NCI-H1417 (cell line): ENCODE measurements around the gene CLASP1.
A peak's percentile ranks its signal among the peaks of the same experiment; 100 is the strongest.
"Not testable (repeated sequence)": the region's sequence is repeated elsewhere in the genome, so short reads cannot be mapped to it uniquely, and the experiment has no call there.

ENCODE experiments used
- DNase-seq, 3 experiments: peaks; one replicate each; lab custom pipeline; 2025; lab: John Stamatoyannopoulos, UW

Gene CLASP1

DNA sequence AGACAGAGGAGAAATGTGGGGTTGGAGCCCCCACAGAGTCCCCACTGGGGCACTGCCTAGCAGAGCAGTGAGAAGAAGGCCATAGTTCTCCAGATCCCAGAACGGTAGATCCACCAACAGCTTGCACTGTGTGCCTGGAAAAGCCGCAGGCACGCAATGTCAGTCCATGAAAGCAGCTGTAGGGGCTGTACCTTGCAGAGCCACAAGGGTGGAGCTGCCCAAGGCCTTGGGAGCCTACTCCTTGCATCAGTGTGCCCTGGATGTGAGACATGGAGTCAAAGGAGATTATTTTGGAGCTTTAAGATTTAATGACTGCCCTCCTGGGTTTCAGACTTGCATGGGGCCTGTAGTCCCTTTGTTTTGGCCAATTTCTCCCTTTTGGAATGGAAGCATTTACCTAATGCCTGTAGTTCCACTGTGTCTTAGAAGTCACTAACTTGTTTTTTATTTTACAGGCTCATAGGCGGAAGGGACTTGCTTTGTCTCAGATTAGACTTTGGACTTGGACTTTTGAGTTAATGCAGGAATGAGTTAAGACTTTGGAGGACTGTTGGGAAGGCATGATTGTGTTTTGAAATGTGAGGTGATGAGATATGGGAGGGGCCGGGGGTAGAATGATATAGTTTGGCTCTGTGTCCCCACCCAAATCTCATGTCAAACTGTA, 274.7 kb downstream of the CLASP1 start:
- not testable (repeated sequence) for DNase-seq

DNA sequence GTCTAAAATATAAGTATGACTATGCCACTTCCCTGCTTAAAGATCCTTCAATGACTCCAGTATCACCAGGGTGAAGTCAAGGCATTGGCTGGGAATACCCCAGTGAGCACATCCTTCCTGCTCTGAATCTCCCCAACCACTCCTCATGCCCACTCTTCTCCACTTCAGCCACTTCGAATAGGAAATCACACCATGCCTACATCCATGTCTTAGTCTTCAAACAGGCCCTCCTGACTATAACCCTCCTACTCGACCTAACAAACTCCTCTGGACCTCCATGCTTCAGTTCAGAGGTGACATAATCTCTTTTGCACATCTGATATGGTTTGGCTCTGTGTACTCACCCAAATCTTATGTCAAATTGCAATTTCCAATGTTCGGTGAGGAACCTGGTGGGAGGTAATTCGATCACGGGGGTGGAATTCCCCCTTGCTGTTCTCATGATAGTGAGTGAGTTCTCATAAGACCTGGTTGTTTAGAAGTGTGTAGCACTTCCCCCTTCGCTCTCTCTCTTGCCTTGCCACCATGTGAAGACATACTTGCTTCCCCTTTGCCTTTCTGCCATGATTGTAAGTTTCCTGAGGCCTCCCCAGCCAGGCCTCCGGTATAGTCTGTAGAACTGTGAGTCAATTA, 276.4 kb downstream of the CLASP1 start:
- no peak for DNase-seq

DNA sequence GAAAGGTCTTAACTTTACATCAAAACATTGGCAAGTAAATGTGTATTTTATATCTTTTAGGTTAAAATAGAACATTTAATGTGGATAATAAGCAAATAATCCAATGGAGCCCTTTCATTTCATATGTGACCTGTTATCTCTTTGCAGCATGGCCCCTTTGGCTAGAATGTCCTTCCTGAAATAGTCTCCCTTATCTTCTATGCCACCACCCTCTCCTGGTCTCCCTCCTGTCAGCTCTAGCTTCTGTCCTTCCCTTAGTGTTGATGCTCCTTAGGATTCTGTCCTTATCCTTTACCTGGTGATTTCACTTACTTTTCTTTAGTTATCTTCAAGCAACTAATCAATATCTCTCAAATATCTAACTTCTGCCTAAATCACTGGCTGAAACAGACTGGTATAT, 277.2 kb downstream of the CLASP1 start:
- DNase-seq: no peak

DNA sequence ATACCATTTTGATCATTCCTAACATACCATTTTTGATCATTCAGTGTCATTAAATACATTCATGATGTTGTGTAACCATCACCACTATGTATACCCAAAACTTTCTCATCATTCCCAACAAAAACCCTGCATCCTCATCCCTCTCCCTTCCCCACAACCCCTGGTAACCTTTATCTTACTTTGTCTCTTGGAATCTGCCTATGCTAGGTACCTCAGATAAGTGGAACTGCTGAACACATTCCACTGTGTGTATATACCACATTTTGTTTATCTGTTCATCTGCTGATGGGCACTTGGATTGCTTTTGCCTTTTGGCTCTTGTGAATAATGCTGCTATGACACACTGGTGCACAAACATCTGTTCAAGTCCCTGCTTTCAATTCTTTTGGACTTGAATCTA, 280.4 kb downstream of the CLASP1 start:
- DNase-seq: no peak

DNA sequence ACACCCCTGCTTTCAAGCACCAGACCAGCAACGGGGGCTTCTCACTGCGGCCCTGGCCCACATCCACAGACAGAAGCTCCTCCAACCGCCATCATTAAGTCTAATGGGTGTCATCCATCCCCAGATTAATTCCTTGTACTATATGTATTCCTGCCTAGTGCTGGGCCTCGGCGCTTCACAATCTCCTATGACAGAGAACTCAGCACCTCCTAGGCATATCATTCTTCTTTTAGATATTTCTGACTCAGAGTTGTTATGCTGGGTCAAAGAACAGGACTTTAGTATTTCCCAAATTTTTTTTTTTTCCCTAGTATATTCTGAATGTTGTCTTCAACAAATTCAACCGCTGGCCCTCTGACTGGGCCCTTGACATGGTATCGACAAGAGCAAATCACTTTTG, 281.1 kb downstream of the CLASP1 start:
- DNase-seq: no peak

DNA sequence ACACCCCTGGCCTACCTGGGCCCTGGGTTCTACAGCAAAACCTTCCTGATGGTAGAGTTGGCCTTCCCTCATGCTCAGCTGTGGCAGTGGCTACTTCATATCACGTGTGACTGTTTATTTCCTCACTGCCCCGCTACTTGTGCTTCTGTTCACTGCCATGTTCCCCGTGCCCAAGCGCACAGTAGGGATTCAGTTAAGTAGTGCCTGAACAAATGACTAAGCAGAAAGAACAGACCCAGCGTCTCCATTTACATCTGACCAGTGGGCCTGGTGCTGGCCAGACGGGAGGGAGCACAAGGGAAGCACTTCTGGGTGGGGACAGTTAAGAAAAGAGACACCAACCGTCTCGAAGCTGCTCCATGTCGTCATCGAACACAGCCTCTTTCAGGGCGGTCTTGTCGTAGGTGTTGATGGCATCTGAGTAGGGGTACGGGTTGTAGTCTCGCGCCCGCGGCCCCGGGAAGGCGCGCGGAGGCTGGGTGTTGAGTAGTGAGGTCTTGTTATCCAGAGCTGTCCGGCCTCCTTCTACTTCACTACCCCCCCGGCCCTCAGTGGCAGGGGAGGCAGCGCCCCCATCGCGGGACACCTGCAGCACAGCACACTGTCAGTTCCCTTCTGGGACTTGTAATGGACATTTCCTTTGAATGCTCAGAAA, 281.9 kb downstream of the CLASP1 start:
- DNase-seq: no peak

DNA sequence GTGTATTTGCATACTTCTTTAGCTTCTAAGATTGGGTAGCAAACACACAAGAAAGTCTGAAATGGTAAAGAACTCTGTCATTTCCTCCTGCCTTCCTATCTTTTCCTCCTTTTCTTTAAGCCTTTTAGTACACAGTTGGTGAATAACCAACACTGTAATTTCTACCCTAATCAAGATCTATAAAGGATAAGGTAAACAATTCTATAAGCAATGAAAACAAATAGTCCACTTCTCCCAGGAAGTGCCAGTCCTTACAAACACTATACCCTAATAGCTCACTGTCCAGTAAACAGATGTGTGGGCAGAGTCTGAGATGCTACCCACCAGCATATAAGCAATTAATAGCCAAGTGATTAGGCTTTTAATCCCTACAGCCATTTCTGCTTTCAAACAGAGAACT, 283.2 kb downstream of the CLASP1 start:
- DNase-seq: no peak

DNA sequence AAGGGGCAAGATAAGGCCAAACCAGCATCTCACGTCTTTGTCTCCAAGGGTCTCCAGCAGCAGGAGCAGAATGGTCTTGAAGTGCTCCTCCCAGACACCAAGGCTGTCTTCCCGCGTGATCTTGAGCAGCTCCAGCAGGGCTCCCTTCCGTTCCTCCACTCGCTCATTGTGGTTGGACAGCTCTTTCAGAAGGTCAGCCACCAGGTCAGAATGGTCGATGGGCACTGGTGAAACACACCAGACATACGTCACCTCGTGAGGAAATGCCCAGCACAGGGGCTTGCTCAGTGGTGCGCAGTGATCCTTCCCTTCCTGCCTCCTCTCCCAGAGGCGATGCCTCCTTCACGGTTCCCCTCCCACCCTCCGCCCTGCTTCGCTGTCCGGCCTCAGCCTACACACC, 284.2 kb downstream of the CLASP1 start:
- no peak for DNase-seq

DNA sequence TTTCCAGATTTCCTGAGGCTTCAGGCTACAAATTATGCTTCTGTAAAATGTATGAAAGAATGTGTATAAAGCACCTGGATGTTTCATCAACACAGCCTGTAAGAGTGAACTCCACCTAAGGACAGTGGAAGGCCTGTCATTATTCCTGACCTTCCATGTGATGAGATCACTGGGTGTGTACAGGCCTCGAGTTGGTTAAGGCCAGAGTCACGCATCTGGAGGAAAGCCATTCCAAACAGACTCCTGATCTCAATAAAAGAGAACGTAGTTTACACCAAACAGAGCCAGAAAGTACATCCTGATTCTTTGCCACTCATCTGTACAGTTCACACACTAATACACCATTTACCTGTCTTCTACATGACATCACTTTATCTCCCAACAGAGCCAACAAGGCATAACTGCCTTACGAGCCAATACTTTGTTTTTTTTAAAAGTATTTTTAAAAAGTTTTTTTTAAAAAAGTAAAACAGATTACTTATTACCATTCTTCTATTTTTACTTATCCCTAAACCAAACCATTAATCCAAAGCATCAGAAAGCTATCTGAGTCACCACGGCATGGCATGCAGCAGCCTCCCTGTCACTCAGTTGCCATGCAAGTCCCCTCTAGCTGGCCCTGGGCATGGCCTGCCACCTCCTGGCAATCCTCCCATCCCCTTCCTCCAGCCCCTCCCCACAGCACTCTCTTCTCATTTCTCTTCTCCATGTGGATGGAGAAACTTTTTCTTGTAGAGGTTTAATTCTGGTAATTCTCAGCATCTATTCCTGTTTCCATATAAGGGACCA, 285.4 kb downstream of the CLASP1 start:
- DNase-seq: no peak

DNA sequence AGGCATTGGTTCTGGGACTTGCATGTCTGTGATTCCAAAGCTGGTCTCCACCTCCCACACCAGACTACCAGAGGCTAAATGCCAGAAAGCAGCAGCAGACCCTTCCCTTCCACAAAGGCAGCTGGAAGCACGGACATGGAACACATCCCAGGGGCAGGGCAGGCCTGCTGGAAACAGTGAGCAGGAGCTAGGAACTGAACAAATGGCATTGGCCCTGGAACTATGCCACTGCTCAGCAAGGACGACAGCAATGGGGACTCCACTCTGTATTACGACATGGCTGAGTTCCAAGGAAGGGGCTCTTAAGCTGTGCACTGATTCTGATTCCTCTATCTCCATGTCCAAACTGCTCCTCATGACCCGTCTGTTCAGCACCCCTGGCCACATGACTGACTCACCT, 286.5 kb downstream of the CLASP1 start:
- no peak for DNase-seq

DNA sequence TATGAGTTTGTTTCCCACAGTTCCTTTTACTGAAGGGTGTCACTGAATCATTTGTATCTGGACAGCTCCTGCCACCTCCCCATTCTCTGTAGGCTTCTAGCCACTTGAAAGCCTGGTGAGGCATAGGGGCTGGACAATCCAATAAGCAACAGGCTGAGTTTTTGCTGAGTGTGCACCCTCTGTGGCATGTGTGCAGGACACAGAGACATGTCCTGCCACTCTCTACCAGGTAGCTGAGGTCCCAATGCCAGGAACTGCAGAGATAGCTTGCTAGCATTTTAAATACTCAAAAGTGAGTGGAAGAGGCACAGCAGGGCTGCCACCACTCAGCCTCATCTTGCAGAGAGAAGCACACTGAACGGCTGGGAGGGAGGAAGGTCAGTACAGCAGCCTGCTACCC, 287.0 kb downstream of the CLASP1 start:
- DNase-seq: no peak

DNA sequence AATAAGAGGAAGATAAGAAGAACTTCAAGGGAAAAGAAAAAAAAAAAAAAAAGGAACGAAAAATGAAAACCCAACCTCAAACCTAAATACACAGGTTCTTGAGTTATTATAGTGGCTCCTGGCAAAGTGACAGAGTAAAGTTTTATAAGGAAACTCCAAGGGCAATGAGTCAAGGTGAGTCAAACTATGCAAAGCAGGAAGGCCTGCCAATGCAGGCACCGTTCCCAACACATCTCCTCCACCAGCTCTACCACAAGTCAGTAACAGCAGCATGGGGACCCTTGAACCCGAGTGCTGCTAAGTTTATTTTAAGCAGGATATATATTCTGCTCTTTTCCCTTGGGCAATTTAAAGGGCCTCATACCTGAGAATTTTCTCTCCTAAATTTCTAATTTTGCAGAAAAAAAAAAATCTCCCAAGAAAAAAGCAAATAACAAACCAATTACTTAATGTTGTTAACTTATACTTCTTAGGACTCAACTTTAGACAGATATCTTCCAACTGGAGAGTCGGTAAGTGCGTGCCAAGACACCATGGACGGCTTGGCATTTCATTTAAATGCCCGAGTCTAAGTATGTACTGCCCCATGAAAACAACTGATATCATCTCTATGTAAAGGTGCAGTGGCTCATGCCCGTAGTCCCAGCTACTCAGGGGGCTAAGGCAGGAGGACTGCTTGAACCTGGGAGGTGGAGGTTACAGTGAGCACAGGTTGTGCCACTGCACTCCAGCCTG, 288.5 kb downstream of the CLASP1 start:
- no peak for DNase-seq

DNA sequence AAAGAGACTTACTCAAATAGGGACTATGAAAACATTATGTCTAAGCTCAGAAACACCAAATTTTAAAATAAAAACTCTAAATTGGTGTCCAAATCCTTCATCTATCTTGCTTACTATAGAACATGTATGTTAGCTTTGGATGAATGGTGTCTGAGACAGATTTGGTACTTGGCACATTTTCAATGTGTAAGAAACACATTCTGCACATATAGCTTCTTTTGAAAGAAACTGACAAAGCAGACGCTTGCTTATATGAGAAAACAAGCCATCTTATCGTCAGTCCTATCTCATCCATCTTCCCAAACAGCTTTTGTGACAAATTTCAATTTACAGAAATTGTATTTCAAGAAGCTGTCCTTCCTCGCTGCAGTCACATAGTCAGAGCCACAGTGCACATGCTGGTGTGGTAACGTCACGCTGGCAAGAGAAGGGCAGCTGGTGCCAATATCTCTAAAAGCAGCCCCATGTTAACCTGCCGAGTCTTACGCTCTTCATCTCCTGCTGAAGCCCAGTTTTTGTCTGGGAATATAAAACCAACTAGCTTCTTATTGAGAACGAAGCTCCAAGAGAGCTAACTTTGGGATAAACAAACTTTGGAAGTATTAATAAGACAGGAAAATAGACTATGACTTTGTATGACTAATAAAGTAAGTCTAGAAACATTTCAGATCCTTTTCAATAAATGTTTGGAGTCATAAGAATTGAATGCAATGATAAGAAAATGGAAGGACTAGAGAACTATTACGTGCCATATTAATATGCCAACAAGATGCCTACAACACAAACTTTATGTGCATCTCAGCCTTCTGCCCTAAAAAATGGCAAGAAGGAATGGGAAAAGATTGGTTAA, 289.3 kb downstream of the CLASP1 start:
- no peak for DNase-seq

DNA sequence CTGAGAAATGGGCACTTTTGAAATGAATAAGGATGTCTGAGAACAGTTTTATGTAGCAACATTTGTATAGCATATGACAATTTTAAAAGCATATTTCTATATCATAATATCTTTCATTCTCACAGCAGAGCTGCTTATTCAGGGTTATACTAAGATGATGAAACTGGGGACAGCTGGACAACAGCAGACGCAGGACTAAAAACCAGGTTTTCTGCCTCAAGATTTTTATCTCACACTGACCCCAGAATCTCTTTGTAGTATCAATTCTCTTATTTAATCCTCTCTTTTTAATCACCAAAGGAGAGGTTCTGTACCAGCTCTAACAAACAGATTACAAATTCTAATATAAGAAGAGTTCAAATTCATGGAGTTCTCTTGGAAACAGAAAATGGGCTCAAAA, 290.1 kb downstream of the CLASP1 start:
- DNase-seq: no peak

DNA sequence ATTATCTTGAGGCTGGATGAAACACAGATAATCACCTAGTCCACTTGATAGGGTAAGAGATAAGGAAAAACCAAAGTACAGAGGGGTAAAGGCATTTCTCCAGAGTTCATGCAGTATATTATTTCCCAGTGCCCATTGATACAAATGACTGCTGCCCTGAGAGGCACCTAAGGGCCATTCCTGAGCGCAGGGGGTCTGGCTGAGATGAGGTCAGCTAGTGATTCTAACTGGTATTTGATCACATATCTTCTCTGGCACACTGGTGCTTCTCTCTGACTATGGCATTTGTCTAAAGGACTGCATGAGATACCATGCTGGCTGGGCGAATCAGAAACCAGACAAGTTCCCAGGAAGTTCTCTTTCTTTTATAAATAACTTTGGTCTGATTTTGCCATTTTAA, 291.0 kb downstream of the CLASP1 start:
- no peak for DNase-seq

DNA sequence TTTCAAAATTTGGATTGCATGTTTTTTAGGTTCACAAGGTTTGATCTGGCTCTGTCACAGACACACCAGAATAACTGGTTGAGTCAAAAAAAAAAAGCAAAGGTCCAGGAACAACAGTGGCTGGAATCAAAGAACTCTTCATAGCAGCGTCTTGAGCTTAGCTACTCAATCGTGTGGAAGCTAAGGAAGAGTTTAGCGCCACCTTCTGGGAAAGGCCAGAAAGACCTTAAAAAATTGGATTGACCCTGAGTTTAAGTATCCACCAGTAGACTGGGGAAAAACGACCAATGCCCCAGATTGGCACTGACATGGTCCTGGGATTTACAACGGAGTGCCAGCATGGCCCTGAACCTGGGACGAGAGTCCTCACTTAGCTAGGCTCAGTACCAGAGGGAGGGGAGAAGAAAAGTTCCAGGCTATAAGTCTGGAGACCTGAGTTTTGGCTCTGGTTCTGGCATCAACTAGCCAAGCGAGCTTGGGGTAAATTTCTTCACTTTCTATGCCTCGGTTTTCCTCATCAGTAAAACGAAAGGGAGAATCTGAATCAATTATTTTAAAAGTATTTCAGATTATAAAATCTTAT, 293.1 kb downstream of the CLASP1 start:
- DNase-seq: peak; percentile 60 to 84 (median 77)

DNA sequence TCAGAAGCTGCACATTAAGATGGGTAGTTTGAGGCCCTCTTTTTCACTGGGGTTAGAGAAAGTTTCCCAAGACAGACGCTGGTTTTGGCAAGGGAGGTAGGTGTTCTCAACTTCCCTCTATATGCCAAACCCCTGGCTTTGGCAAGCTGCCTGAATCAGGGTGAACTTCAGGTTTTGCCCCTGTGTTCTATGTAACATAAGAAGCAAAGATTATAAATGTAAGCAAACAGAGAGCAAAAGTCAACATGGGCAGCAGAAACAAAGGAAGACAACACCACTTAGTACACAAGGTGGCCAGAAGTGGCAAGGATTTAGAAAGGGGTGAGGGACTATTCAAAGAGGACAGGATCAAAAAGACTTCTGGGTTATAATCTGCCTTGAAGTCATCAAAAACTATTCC, 293.8 kb downstream of the CLASP1 start:
- DNase-seq: peak in 2 of 3 experiments; percentile 10 to 45

DNA sequence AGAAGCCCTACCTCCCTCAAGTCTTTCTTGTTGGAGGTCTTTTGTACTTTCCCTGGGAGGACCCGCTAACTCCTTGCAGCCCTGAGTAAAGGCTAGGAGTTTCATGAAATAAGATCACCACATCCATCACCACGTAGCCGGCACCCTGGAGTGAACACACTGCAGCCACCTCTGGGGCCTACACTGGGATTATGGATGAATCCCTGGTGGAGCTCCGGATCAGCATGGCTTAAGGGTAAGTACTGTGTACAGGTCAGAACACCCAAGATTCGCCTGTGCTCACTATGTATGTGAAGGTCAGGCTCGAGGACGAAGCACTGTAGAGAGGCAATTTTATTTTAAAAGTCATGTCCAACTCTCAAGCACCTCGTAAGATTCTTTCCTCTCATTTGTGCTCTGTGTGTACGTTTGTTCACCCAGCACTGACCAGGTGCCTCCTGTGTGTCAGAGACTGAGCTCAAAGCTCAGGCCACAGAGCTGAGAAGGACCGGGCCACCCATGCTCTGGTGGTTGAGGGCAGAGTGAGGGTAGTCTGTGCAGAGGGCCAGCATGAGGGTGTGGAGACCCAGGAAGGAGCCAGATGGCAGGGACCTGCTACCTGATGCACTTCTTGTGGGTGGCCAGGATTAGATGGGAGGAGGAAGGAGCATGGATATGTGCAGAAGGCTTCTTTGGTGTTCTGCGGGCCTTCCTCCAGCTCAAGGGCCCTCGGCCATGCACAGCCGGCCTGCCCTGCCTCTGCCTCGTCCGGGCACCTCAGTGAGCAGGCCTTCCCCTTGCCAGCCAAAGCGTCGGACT, 297.5 kb downstream of the CLASP1 start:
- DNase-seq: no peak

DNA sequence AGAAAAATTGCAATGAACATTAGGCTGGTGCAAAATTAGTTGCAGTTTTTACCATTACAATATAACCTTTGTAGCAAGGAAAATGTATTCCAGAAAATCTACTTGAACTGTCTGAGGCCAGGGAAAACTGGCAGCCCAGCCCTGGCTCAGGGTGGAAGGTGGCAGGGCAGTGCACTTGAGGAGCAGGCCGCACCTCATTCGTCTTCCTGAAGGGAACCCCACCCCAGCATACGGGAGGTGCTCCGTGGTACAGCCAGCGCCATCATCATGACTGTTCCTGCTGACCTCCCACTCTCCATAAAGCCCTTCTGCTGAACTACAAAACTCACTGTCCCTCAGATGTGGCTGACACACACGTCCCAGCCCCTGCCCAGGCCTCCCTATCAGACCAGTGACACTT, 298.4 kb downstream of the CLASP1 start:
- no peak for DNase-seq

DNA sequence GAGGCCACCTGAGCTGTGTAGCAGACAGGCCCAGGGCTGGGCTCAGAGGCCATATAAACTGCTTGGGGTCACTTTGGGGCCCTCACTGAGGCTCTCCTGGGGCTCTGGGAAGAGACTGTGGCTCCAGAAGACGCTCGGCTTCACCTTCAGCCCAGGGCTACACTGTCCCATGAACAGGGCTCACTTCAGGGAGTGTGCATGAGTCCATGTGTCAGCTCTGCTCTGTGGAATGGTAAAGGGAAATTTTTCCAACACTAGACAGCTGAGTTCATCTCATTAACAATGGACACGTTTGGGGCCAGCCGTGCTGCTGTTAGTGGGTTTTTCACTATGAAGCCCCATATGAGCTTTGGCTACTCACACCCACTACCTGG, 298.9 kb downstream of the CLASP1 start:
- DNase-seq: no peak
